C4-2B (cell line): Measurements from ENCODE around the gene PHACTR4.
A peak's percentile ranks its signal among the peaks of the same experiment; 100 is the strongest.
"Not testable (repeated sequence)": the region's sequence is repeated elsewhere in the genome, so short reads cannot be mapped to it uniquely, and the experiment has no call there.

Experiments used
- H3K27ac ChIP-seq: fragments of 450-650 bp; 2 replicates; pipeline ENCODE4 v1.5.1; 2017
- CTCF ChIP-seq: fragments of 450-650 bp; conservative IDR thresholded peaks from 2 replicates; pipeline ENCODE4 v1.5.1; 2017; ENCODE audit warnings: mild to moderate bottlenecking
- ZFX ChIP-seq: fragments of 450-650 bp; IDR thresholded peaks from 2 replicates; pipeline ENCODE4 v1.6.1; 2017

Gene PHACTR4

GRCh38 chr1:28354121-28354520 is 15.4 kb upstream of the PHACTR4 start:
- no peak for TF ChIP-seq ZFX
- no peak for TF ChIP-seq CTCF
- H3K27ac ChIP-seq = no peak overlapping the region

- TF ChIP-seq ZFX (no peak), CTCF (no peak)
- H3K27ac ChIP-seq = no peak overlapping the region
Observed at GRCh38 chr1:28358716-28359115, 10.8 kb upstream of the PHACTR4 start.

GRCh38 chr1:28359592-28360239 is 9.8 kb upstream of the PHACTR4 start:
- TF ChIP-seq CTCF = peak; percentile 86
- no peak for TF ChIP-seq ZFX
- H3K27ac ChIP-seq = no peak overlapping the region

GRCh38 chr1:28364888-28365287 is 4.7 kb upstream of the PHACTR4 start:
- H3K27ac ChIP-seq = no peak overlapping the region

GRCh38 chr1:28365864-28366263 is 3.7 kb upstream of the PHACTR4 start:
- H3K27ac ChIP-seq = peak overlapping the region; percentile 23; the same call in 1 of the 2 replicates
- no peak for TF ChIP-seq CTCF
- TF ChIP-seq ZFX = no peak

More at GRCh38 chr1:28364888-28365287, 4.7 kb upstream of the PHACTR4 start:
- TF ChIP-seq CTCF (no peak), ZFX (no peak)

- peak overlapping the region; percentile 89; the same call in 1 of the 2 replicates for H3K27ac ChIP-seq
Observed at GRCh38 chr1:28368608-28369007, 932 bp upstream of the PHACTR4 start.

- TF ChIP-seq CTCF (no peak), ZFX (no peak)
- H3K27ac ChIP-seq = peak overlapping the region; percentile 89
Observed at GRCh38 chr1:28370239-28371009, 884 bp downstream of the PHACTR4 start.

GRCh38 chr1:28371010-28371377 is 1.5 kb downstream of the PHACTR4 start:
- peak overlapping the region; percentile 89; the same call in 1 of the 2 replicates for H3K27ac ChIP-seq
- TF ChIP-seq CTCF = no peak
- TF ChIP-seq ZFX = no peak

- H3K27ac ChIP-seq = not testable (repeated sequence)
Observed at GRCh38 chr1:28373450-28373849, 3.9 kb downstream of the PHACTR4 start.
